Upper lobe of left lung (tissue), 6 donors: ENCODE results near the gene PDE5A. TPM values are rescaled to one million over a fixed set of nuclear protein-coding genes. Genes with fewer than 3 reads are reported as not detected.

Experiments
- ATAC-seq, 2 donors: fragments of 200-7000 bp; cut with Tn5 transposase; one replicate each; pipeline ENCODE4 v1.9.1; 2022; ENCODE audit warnings: mild to moderate bottlenecking in 2 of 2, moderate library complexity in 2 of 2; ENCODE audit not compliant: low FRiP score in 2 of 2
- DNase-seq, 2 donors: peaks; one replicate each; pipeline ENCODE4 v3.0.0-alpha.2; 2019 to 2020
- H3K27ac ChIP-seq, 4 donors: fragments of 200-600 bp; sonication (generic); one replicate each; pipeline ENCODE4 v1.5.1; 2016 to 2019
- H3K27me3 ChIP-seq, 4 donors: fragments of 200-600 bp; sonication (generic); one replicate each; pipeline ENCODE4 v1.5.1; 2017 to 2019
- H3K36me3 ChIP-seq, 4 donors: fragments of 200-600 bp; sonication (generic); one replicate each; pipeline ENCODE4 v1.5.1; 2016 to 2019
- H3K4me1 ChIP-seq, 4 donors: fragments of 200-600 bp; sonication (generic); one replicate each; pipeline ENCODE4 v1.5.1; 2018 to 2019
- H3K4me3 ChIP-seq, 4 donors: fragments of 200-600 bp; sonication (generic); one replicate each; pipeline ENCODE4 v1.5.1; 2017 to 2019; ENCODE audit warnings: mild to moderate bottlenecking in 2 of 4, moderate library complexity in 1 of 4
- H3K9me3 ChIP-seq, 4 donors: fragments of 200-600 bp; sonication (generic); one replicate each; pipeline ENCODE4 v1.5.1; 2018 to 2019
- CTCF ChIP-seq, 6 experiments: fragments of 450-650 bp in 4 of 6; fragments of 200-600 bp in 2 of 6; sonication (generic) in 2 of 6; IDR thresholded peaks; one replicate each; pipeline ENCODE4 v1.5.1; 2016 to 2019; ENCODE audit warnings: antibody characterized with exemption in 6 of 6
- EP300 ChIP-seq, 4 donors: sonication (generic); formaldehyde crosslinking; IDR thresholded peaks; one replicate each; pipeline ENCODE4 v1.5.1; 2017; ENCODE audit warnings: antibody characterized with exemption in 4 of 4, control low read depth in 2 of 4
- POLR2A ChIP-seq, 4 donors: fragments of 450-650 bp; IDR thresholded peaks; one replicate each; pipeline ENCODE4 v1.5.1; 2016 to 2017; ENCODE audit warnings: antibody characterized with exemption in 4 of 4, mild to moderate bottlenecking in 2 of 4
- POLR2AphosphoS5 ChIP-seq, 2 donors: sonication (generic); formaldehyde crosslinking; IDR thresholded peaks; one replicate each; pipeline ENCODE4 v1.5.1; 2017; ENCODE audit warnings: antibody characterized with exemption in 2 of 2
- WGBS, 2 donors: methylation state at CpG; one replicate each; pipeline ENCODE4 v1.1.5; 2017 to 2018; 5-methylcytosine and 5-hydroxymethylcytosine counted together
- total RNA-seq, 6 donors: library from RNA; depleted of rRNA in 4 of 6; stranded (reverse); fragments of >200 nt in 4 of 6; gene quantifications; one replicate each; pipeline versions ENCODE4 v1.1.0 to v1.2.1, GENCODE V29; 2016 to 2021
- donor health status: DM: no; HTN: no; CAD: no; lungs with moderate emphysema.
- donor health status: DM: no; HTN: yes; CAD: no; lungs with severe emphysema.

The PDE5A gene
- total RNA-seq, 6 donors from 2014 or later = 17.2 to 37.8 (median 22.3) TPM

- Histone ChIP-seq H3K27me3 (no peaks in the 10 kb centered on the region), H3K27ac (no peak overlapping the region), H3K4me3 (no peak overlapping the region), H3K9me3 (peaks cover 0 to 4% (median 0%) of the 10 kb centered on the region in 4 donors), H3K4me1 (no peaks in the 10 kb centered on the region), H3K36me3 (peaks cover 0 to 29% (median 0%) of the 10 kb centered on the region in 4 donors)
- WGBS, 2 donors = 73 to 85% methylated on average over 6 of the region's 6 CpGs
- TF ChIP-seq POLR2AphosphoS5 (IDR thresholded peaks at IDR 0.05) (no peak), POLR2A (IDR thresholded peaks at IDR 0.05) (no peak), EP300 (IDR thresholded peaks at IDR 0.05) (no peak), CTCF (IDR thresholded peaks at IDR 0.05) (no peak)
- DNase-seq = no peak
- no peak for ATAC-seq
These were observed 91.8 kb downstream of the PDE5A start for GRCh38 chr4:119536572-119537528.

GRCh38 chr4:119532319-119532718 is 96.3 kb downstream of the PDE5A start:
- H3K9me3 ChIP-seq = peaks cover 0 to 4% (median 0%) of the 10 kb centered on the region in 4 donors
- no peak for TF ChIP-seq POLR2AphosphoS5 (IDR thresholded peaks at IDR 0.05)
- TF ChIP-seq EP300 (IDR thresholded peaks at IDR 0.05) = no peak
- no peak for TF ChIP-seq CTCF (IDR thresholded peaks at IDR 0.05)
- no peaks in the 10 kb centered on the region for H3K27me3 ChIP-seq
- H3K4me3 ChIP-seq = no peak overlapping the region
- ATAC-seq = no peak
- peaks cover 0 to 5% (median 0%) of the 10 kb centered on the region in 4 donors for H3K36me3 ChIP-seq
- no peaks in the 10 kb centered on the region for H3K4me1 ChIP-seq
- no peak for DNase-seq
- no peak overlapping the region for H3K27ac ChIP-seq
- 86 to 88% methylated on average over 1 of the region's 1 CpG for WGBS, 2 donors

GRCh38 chr4:119529788-119530187 is 98.8 kb downstream of the PDE5A start:
- no peak for TF ChIP-seq EP300 (IDR thresholded peaks at IDR 0.05)
- no peak for TF ChIP-seq CTCF (IDR thresholded peaks at IDR 0.05)
- no peak for TF ChIP-seq POLR2A (IDR thresholded peaks at IDR 0.05)
- TF ChIP-seq POLR2AphosphoS5 (IDR thresholded peaks at IDR 0.05) = no peak
- 93 to 97% methylated on average over 3 of the region's 3 CpGs for WGBS, 2 donors

GRCh38 chr4:119526786-119527550 is 101.6 kb downstream of the PDE5A start:
- Histone ChIP-seq H3K4me3 (no peak overlapping the region), H3K9me3 (no peaks in the 10 kb centered on the region), H3K4me1 (no peaks in the 10 kb centered on the region), H3K27ac (peak overlapping the region in 1 of 4 donors; percentile 70), H3K27me3 (no peaks in the 10 kb centered on the region), H3K36me3 (peaks cover 0 to 9% (median 0%) of the 10 kb centered on the region in 4 donors)
- WGBS, 2 donors = 67 to 73% methylated on average over 2 of the region's 2 CpGs
- TF ChIP-seq EP300 (IDR thresholded peaks at IDR 0.05) = no peak
- no peak for TF ChIP-seq POLR2AphosphoS5 (IDR thresholded peaks at IDR 0.05)
- ATAC-seq (no peak), DNase-seq (no peak)

More at GRCh38 chr4:119529788-119530187, 98.8 kb downstream of the PDE5A start:
- Histone ChIP-seq H3K9me3 (peaks cover 0 to 1% (median 0%) of the 10 kb centered on the region in 4 donors), H3K27ac (no peak overlapping the region), H3K4me1 (no peaks in the 10 kb centered on the region), H3K4me3 (no peak overlapping the region), H3K36me3 (peaks cover 0 to 8% (median 0%) of the 10 kb centered on the region in 4 donors), H3K27me3 (no peaks in the 10 kb centered on the region)
- DNase-seq = no peak
- ATAC-seq = no peak
